HEK293 (cell line): Measurements from ENCODE around the gene GCSAM.

Experiments used
- ZNF654 ChIP-seq: fragments of 450-650 bp; formaldehyde crosslinking; IDR thresholded peaks from 2 replicates; pipeline ENCODE4 v1.5.1; 2016; ENCODE audit warnings: low read depth, missing biosample characterization, missing genetic modification characterization
- TF ChIP-seq, protein P1 (sequence below): fragments of 450-650 bp; formaldehyde crosslinking; IDR thresholded peaks from 2 replicates; pipeline ENCODE4 v1.5.1; 2016; ENCODE audit warnings: missing biosample characterization, missing genetic modification characterization

DNA sequence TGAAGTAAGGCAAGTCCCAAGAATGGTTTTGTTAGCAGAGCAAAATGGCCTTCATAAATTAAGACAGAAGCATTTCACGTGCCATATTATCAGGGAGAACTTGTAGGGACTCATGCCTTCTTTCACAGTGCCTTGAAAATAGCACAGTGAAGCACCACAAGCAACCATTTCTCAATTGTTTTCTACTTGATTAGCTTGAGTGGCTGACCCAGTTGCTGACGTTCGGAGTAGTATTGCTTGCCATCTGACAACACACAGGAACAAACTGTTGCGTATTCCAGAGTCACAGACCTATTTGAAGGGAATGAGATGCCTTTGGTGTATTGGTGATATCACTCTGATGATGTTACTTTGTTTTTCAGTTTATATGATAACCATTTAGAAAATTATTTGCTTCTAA is 49.8 kb downstream of the GCSAM start:
- TF ChIP-seq, protein P1, sequence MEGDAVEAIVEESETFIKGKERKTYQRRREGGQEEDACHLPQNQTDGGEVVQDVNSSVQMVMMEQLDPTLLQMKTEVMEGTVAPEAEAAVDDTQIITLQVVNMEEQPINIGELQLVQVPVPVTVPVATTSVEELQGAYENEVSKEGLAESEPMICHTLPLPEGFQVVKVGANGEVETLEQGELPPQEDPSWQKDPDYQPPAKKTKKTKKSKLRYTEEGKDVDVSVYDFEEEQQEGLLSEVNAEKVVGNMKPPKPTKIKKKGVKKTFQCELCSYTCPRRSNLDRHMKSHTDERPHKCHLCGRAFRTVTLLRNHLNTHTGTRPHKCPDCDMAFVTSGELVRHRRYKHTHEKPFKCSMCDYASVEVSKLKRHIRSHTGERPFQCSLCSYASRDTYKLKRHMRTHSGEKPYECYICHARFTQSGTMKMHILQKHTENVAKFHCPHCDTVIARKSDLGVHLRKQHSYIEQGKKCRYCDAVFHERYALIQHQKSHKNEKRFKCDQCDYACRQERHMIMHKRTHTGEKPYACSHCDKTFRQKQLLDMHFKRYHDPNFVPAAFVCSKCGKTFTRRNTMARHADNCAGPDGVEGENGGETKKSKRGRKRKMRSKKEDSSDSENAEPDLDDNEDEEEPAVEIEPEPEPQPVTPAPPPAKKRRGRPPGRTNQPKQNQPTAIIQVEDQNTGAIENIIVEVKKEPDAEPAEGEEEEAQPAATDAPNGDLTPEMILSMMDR: no peak
- TF ChIP-seq ZNF654 (tag by site-specific recombination): no peak
